HG02943 (cell line): Measurements from ENCODE around the gene RABGAP1L.
"Not testable (repeated sequence)": the region's sequence is repeated elsewhere in the genome, so short reads cannot be mapped to it uniquely, and the experiment has no call there.

Experiments
- ATAC-seq: cut with Tn5 transposase; IDR thresholded peaks from one replicate; pipeline ENCODE4 v1.9.1; 2021; ENCODE audit warnings: mild to moderate bottlenecking, low read depth, moderate library complexity; ENCODE audit not compliant: unreplicated experiment

The RABGAP1L gene

GRCh38 chr1:174534789-174535188 is 375.5 kb downstream of the RABGAP1L start:
- no peak for ATAC-seq

- ATAC-seq, result no peak
Measured at GRCh38 chr1:174535207-174535606, 375.9 kb downstream of the RABGAP1L start.

DNA sequence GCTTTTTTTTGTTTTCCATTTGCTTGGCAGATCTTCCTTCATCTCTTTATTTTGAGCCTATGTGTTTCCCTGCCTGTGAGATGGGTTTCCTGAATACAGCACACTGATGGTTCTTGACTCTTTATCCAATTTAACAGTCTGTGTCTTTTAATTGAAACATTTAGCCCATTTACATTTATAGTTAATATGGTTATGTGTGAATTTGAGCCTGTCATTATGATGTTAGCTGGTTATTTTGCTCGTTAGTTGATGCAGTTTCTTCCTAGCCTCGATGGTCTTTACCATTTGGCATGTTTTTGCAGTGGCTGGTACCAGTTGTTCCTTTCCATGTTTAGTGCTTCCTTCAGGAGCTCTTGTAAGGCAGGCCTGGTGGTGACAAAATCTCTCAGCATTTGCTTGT is 384.1 kb downstream of the RABGAP1L start:
- ATAC-seq, result not testable (repeated sequence)

- ATAC-seq, result no peak
Measured at GRCh38 chr1:174550296-174550695, 391.0 kb downstream of the RABGAP1L start.

GRCh38 chr1:174556392-174556791 is 397.1 kb downstream of the RABGAP1L start:
- no peak for ATAC-seq

- ATAC-seq, result no peak
Measured at GRCh38 chr1:174568551-174568950, 409.2 kb downstream of the RABGAP1L start.

DNA sequence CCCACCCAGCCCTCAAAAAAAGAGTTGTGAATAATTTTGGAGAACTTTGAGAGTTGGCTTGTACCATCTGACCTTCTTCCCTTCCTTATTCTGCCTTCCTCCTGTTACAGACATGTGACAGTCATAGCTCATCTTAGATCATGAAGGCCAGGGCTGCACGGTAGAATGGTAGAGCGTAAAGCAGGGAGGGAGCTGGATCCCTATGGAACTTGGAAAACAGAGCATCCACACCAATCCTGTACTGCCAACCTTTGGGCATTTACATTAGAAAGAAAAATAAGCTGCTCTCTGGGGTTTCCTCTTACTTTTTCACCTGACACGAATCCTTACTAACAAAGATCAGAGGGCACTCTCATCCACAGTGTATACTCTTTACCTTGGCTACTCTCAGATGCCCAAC is 409.9 kb downstream of the RABGAP1L start:
- no peak for ATAC-seq

DNA sequence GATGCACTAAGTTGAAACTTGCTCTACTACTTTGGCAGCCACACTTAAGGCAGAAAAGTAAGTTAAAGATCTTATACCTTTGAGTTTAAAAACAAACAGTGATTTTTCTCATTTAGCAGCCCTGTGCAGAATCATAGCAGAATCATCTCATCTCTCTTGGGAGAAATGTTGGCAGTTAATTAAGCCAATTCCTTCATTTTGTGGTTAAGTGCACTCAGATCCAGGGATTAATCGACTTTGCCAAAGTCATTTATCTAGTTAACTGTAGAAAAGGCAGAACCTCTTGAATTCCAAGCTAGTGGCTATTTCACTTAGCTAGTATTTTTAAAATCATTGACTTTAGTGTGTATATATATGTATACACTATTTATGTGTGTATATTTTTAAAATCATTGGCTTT is 413.5 kb downstream of the RABGAP1L start:
- no peak for ATAC-seq

- ATAC-seq, result not testable (repeated sequence)
Measured at GRCh38 chr1:174576120-174576519, 416.8 kb downstream of the RABGAP1L start.

GRCh38 chr1:174577681-174578080 is 418.4 kb downstream of the RABGAP1L start:
- no peak for ATAC-seq

- ATAC-seq, result no peak
Measured at GRCh38 chr1:174580801-174581200, 421.5 kb downstream of the RABGAP1L start.

- ATAC-seq, result no peak
Measured at GRCh38 chr1:174583316-174583715, 424.0 kb downstream of the RABGAP1L start.

GRCh38 chr1:174584071-174584470 is 424.8 kb downstream of the RABGAP1L start:
- no peak for ATAC-seq

GRCh38 chr1:174588618-174589017 is 429.3 kb downstream of the RABGAP1L start:
- not testable (repeated sequence) for ATAC-seq

DNA sequence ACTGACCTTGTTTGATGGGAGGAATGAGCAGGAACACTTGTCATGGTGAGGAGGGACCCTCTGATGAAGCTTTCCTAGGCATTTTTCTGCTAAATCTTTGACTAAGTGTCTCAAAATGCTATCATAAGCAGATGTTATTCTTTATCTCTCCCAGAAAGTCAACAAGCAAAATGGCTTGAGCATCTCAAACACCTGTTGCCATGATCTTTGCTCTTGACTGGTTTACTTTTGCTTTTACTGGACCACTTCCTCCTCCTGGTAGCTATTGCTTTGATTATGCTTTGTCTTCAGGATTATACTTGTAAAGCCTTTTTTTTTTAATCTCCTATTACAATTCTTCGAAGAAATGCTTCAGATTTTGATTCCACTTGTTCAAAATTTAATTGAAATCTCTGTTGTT is 445.9 kb downstream of the RABGAP1L start:
- ATAC-seq, result no peak

DNA sequence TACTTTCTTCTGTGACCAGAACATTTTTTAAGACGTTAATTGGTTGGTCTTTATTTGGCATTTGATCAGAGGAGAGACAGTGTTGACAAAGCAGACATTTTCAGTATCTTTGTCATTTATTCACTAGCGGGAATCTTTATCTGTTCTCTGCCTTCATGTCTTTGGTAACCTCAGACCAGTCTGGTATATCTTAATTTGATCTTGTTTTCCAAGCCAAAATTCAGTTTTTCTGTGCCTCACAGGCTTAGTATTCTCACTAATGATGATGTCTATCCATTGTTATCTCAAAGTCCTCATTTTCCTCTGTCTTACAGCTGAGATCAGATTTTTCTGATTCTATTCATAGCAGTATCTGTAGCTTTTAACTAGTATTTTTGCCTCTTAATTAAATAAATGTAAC is 447.2 kb downstream of the RABGAP1L start:
- ATAC-seq, result no peak

DNA sequence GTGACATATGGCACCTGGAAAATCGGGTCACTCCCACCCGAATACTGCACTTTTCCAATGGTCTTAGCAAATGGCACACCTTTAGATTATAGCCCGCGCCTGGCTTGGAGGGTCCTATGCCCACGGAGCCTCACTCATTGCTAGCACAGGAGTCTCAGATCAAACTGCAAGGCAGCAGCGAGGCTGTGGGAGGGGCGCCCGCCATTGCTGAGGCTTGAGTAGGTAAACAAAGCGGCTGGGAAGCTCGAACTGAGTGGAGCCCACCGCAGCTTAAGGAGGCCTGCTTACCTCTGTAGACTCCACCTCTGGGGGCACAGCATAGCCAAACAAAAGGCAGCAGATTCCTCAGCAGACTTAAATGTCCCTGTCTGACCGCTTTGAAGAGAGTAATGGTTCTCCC is 458.6 kb downstream of the RABGAP1L start:
- ATAC-seq, result not testable (repeated sequence)

DNA sequence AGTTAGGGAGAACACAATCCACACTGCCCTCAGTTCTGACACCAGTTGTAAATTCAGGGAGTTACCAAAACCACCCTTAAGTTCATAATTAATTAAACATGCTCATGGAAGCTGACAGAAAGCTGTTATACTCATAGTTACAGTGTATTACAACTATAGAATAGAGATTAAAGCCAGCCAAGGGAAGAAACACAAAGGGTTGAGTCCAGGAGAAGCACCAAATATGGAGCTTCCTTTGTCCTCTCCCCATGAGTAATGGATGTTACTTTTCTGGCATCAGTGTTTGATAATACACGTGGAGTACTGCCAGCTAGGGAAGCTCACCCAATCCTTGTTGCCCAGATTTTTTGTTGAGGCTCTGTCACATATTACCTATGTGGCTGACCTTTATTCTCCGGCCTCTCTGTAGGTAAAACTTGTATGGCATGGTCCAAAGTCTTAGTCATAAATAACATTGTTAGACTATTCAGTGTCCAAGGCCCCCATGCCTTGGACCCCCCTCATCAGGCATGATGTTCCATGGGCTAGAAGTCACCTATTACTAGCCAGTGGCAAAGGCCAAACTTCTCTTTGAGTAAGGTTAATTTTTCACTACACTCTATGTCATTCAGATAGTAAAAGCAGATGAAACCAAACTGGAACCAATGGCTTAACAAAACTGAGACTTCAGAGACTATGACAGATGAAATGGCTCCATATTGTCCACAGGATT is 464.2 kb downstream of the RABGAP1L start:
- no peak for ATAC-seq

DNA sequence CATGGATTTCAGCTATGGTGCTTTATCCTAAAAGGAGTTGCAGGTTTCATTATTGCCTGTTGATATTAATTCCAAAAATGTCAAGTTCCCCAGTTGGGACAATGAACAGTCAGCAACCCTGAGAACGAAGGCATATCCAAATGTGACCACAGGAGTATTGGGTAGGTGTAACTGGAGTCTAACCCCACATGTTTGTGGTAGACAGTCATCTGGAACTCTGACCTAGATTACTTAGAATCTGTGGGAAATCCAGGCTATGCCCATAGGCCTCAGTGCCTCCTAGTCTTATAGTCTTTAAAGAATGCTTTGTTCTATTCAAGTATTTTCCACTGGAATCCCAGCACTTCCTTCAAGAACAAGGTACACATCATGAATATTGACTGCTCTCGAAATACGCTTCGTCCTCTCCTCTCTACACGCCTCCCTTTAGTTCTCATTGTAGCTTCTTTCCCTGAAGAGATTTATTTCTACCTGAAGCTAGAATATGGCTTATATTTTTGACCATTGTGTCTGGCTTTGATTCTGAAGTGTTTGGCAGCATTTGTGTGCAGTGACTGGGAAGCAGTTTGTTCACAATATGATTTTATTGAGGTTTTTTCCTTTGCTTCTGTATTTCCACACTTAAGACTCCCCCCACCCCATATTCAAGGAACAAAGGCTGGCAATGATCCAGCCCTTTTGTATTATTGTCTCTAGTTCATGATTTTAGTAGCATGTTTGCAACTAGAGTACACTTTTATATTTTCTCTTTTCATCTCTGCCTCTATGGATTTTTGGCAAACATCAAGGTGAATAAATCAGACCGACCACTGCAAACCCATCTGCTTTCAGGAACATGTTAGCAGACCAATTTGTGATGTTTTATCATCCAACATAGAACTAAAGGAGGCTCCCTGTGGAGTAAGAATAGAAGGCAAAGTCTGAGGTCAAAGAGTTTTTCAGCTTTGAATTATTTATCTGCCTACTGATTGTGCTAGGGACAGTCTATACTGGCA is 467.0 kb downstream of the RABGAP1L start:
- ATAC-seq, result no peak

GRCh38 chr1:174637487-174637886 is 478.2 kb downstream of the RABGAP1L start:
- ATAC-seq, result no peak

DNA sequence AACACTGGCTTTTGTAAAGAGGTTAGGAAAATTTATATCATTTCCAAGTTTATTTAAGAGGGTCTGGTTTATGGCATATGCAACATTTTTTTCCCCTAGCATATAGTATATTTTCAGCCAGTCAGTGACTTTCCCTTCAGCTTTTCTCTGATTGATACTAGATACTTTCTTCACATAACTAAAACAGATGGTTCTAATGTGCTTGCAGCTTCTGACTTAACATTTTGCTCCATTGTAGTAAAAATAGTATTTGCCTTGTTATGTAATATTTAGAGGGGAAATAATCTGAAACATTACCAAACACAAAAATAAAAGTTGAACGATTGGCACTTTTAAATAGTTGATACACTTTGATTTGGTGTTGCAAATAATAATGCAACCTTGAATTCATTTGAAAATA is 480.1 kb downstream of the RABGAP1L start:
- ATAC-seq, result no peak
